Raji (cell line): ENCODE measurements around the gene NPTXR.

Experiments used
- POLR2A ChIP-seq: IDR thresholded peaks from 2 replicates; pipeline ENCODE4 v1.6.1; 2011; ENCODE audit warnings: low read depth, low read length, control low read depth; ENCODE audit not compliant: insufficient read depth

The NPTXR gene

GRCh38 chr22:38872172-38872830, 28.5 kb upstream of the NPTXR start, which contains the start of gene CBX6:
CBX6 (minus strand) TSS chr22:38872216; CDS start chr22:38872190, 26 bp downstream.
- peak; percentile 79 for TF ChIP-seq POLR2A

DNA sequence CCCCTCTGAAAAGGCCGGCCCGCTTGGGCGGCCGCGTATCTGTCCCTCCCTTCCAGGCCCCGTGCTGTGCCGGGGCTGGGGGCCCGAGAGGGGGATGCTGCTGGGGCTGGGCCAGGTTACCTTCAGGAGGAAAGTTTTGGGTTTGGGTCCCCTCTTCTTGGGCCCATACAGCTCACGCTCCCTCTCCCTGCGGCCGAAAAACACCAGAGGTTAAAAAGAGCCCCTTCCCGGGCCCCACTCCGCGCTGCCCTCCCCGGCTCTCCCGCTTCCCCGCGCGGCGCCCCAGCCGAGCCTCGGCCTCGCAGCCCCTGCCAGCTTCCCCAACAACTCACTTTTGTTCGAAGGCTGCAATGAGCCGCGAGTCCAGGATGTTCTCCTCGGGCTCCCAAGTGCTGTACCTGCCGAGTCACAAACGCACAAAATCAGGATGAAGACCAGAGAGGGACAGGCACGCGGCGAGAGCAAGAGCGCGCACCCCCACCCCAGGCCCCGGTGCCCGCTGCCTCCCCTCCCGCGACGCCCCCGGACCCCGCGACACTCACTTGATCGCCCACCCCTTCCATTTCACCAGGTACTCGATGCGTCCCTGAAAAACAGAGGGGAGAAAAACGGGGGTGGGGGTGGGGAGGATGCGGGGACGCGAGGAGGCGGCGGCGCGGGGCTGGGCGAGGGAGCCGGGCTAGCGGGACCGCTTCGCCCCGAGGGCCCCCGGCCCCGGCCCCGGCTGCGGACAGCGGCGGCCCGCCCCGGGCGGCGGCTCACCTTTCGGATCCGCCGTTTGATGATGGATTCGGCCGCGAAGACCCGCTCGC, 27.7 kb upstream of the NPTXR start:
- no peak for TF ChIP-seq POLR2A

- TF ChIP-seq POLR2A, result no peak
Observed at GRCh38 chr22:38870791-38871359, 27.0 kb upstream of the NPTXR start.

DNA sequence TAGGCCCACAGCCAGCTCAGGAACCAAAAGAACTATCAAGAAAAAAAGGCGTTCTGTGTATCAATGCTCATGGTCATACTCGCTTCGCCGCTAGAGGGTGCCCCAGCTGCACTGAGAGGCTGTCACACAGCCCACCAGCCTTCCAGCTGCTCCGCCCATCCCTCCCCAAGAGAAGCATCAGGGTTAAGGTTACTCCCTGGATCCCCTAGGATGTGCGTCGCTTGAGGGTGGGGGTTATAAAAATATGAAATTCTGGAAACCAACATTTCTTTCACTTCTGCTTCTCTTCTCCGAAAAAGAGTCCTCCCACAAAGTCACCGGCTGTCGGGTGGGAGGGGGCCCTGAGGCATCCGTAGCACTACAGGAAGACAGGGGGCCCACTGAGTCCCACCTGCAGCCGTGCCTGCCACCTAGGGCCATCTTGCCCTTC, 26.5 kb upstream of the NPTXR start:
- TF ChIP-seq POLR2A, result no peak

DNA sequence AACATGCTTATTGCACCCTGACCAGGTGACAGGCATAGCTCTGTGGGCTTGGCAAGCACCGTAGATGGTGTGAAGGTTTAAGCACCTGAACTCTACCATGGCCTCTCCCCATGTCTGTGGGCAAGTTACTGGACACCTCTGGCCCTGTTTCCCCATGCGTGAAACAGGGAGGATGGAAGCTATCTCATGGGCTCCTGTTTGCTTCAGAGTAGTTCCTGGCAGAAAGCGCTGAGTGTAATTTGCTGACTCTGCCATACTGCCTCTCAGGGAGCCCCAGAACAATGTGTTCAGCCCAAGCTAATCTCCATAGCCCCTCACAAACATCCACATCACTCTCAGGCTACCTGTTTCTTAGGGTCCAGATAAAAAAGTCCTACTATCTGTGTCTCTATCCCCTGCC, 25.8 kb upstream of the NPTXR start:
- no peak for TF ChIP-seq POLR2A

- no peak for TF ChIP-seq POLR2A
Observed at GRCh38 chr22:38868886-38869381, 25.1 kb upstream of the NPTXR start.

DNA sequence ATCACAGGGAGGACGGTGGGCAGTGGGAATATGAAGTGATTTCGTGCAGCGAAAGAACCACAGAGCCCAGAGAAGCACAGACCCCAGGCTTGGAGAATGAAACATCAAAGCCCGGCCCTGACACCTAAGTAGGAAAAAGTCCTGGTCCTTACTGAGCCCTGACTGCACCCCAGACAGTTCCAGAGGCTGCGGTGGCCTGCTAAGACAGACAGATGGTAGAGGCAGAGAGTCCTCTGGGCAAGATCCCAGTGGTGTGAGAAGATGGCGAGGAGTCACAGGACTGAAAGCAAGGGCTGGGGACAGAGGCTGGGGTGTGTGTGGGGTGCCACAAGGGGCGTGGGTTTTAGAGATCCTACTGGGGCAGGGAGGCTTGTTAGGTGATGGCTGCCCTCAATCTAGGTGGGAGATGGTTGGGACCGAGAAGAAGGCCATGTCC, 24.5 kb upstream of the NPTXR start:
- no peak for TF ChIP-seq POLR2A

DNA sequence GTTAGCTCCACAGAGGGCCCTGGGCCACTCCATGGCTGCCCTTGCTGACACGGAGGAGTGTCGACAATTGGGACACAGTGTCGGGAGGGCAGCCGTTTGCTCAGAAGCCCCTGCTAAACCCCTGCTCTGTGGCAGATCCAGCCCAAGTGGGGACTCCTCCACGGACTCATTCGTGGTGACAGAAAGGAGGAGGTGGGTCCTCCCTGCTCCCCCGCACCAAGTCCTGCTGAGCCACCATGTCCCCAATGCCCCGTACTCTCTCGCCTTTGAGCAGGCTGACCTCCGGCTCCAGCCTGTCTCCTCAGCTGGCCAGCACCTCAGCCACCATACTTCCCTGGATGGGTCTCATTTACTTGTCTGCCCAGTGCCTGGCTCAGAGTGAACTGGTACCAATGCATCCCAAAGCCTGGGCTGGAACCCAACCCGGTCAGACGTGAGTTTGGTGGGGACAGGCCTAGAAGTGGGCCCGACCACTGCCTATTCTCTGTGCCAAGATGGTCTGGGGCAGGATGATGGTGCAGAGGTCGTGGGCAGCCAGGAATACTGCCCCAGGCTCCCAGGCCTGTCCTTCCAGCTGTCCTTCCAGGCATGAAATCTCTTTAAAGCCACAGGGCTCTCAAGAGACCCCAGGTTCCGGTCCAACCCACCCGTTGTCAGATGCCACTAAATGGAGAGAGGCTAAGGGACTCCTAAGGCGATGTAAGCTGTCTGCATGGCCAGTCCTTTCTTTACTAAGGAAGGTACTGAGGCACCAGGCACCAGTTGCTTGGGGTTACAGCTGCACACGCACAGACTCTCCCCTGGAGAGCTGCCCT, 23.9 kb upstream of the NPTXR start:
- TF ChIP-seq POLR2A, result no peak

DNA sequence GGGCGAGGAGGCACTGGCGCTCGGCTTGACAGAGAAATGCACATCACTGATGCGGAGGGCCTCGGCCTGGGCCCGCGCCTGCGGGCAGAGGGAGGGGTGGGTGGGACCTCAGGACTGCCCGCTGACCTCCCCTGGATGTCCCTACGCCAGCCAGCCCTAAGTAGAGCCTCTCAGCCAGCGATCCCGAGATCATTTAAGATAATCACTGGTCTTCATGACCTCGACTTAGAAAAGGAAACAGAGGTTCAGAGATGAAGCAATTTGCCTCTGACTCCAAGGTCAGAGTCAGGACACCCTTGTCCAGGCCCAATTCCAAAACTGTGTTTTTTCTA, 23.3 kb upstream of the NPTXR start:
- TF ChIP-seq POLR2A, result no peak

- TF ChIP-seq POLR2A, result no peak
Observed at GRCh38 chr22:38866399-38867123, 22.7 kb upstream of the NPTXR start.

DNA sequence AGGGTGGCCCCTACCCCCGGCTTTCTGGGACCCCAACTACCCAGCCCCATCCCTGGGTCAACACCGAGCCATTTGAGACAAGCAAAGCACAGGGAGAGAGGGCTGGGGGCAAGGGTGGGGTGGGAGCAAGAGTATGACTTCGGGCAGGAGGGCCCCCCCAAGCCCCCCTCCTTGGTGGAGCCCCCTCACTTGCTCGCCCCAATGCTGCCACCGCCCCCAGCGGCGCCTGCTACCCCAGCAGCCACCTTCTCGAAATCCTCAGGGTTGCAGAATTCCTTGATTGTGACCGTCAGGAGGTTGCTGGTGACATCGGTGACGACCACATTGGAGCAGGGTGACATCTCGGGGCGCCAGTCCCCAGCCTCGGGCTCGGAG, 22.2 kb upstream of the NPTXR start:
- TF ChIP-seq POLR2A, result no peak

DNA sequence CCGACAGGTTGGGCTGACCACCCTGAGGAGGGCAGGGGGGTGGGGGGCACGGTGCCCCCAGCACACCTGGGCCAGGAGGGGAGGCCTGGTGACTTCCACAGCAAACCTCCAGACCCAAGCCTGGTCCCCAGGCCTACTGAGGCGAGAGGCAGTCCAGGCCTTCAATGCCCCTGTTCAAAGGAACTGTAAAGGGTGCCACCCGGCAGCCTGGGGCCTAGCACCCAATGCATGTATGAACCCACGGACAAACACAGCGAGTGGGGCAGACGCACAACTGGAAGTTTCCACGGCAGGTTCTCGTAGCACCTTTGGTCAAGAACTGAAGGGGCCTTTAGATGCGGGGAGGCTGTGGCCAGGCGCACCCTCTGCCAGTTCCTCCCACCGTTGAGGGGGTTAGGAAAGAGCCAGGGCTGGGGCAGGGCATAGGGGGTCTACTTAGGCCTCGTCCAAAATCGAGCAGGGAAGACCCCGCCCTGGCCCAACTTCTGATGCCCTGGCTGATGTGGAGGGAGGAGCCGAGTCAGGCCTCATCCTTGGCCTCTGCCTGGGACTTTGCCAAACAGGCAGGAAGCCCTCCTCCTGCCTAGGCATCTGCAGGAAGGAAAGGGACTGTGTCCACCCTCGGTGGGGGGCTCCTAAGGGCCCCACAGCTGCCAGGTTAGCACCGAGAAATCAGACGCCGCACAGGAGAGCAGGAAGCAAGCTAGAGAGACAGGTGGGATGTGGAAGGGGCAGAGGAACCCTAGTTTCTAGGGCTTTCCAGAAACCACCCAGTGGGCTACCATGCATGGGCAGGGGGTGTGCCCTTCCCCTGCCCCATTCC, 21.6 kb upstream of the NPTXR start:
- no peak for TF ChIP-seq POLR2A

DNA sequence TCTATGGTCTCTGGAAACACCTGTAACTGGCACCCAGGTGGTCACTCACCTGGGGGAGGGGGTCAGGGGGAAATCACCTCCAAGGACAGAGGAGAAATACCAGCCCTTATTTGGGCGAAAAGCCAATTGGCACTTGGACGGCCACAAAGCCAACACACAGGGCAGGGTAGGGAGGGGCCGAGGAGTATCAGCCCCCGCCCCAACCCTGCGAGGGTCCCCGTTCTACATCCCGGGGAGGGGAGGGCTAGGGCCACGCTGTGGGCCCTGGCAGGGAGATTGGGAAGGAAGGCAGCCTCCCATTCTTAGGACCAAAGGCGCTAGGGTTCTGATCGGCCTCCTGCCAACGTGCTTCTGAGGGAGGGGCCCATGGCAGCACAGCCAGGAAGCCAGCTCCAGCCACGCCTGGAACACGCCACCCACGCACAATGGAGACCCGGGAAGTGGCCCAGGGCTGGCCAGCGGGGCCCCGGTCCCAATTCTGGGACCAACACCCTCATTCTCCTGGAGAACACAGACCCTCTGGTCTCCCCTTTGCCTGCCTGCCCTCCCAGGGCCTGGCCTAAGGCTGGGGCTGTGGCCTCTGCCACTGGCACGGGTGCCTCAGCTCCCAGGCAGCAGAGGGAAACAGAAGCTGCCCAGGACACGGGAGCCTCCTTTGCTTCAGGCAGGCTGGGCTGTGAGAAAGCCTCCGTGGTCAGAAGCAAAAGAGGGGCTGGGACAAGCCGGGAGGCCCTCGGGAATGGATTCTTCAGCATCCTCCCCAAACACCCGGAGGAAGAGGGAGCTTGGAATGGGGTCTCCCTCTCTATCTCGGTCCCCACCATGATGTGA, 20.7 kb upstream of the NPTXR start:
- no peak for TF ChIP-seq POLR2A
